HG02943 (cell line): ENCODE results near the gene KIN.
"Not testable (repeated sequence)": the region's sequence is repeated elsewhere in the genome, so short reads cannot be mapped to it uniquely, and the experiment has no call there.

Experiments
- ATAC-seq: cut with Tn5 transposase; IDR thresholded peaks from one replicate; pipeline ENCODE4 v1.9.1; 2021; ENCODE audit warnings: mild to moderate bottlenecking, low read depth, moderate library complexity; ENCODE audit not compliant: unreplicated experiment

KIN gene

DNA sequence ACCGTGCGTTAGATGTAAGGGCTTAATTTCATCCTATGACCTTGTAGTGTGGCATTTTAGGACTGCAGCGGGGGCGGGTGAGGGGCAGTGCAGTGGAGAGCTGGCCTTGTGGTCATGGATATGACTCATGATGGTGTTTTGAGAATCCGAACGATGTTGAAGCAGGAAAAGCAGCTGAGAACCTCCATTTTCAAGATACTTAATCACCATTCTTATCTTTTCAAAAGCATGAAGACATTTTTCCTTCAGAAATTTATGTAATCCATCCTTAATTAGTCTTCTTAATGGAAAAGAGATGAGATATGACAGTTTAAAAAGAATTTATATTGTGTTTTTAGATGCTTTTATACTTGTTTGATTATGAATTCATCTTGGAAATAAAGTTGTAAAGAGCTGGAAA is 9.8 kb upstream of the KIN start:
- ATAC-seq = no peak

DNA sequence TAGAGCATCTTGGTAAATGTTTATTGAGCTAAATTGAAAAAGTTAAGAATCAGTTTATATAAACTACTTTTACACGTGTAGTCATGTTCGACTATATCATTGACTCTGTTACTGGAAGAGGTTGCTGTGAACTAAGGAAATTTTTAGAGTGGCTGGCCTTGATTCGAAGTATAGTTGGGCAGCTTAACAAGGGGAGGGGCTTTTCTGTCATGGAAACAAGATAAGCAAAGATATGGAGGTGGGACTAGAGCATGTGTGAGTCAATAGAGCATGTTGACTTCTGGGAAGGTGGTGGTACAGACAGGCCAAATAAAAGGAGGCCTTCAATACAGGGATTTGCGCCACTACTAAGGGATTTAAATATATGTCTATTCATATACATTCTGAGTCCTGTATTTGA is 7.8 kb upstream of the KIN start:
- no peak for ATAC-seq

DNA sequence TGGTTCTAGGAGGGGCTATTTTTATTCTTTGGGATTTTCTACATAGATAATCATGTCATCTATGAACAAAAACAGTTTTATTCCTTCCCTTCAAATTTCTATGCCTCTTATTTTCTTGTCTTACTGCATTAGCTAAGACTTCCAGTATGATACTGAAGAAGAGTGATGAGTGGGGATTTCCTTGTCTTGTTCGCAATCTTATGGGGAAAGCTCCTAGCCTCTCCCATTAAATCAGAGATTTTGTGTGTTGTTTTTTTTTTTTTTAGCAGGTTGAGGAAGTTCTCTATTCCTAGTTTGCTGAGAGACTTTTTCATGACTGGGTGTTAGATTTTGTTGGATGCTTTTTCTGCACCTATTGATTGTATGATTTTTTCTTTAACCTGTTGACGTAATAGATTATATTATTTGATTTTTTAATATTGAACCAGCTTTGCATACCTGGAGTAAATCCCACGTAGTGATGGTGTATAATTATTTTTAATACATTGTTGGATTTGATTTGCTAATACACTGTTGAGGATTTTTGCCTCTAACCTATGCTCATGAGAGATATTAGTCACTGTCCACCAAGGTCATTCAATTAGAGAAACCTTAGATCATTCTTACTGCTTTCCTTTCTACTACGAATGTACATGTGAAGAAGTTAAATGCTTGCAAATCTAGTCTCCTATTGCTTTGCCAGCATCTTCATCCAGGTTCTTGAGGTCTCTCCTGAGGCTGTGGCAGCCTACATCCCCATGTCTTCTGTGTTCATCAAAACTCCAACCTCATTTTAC is 6.6 kb upstream of the KIN start:
- no peak for ATAC-seq

DNA sequence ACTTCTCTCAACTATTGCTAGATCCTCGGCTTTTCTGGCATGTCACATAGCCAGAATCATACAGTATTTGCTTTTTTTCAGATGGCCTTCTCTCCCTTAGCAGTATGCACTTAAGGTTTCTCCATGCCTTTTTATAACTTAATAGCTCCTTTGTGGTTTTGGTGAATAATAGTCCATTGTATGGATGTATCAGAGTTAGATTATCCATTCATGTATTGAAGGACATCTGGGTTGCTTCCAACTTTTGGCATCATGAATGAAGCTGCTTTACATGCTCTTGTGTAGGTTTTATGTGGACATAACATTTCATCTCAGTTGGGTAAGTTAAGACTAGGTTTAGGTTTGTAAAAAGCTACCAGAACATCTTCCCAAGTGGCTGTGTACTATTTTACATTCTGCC is 4.7 kb upstream of the KIN start:
- no peak for ATAC-seq

DNA sequence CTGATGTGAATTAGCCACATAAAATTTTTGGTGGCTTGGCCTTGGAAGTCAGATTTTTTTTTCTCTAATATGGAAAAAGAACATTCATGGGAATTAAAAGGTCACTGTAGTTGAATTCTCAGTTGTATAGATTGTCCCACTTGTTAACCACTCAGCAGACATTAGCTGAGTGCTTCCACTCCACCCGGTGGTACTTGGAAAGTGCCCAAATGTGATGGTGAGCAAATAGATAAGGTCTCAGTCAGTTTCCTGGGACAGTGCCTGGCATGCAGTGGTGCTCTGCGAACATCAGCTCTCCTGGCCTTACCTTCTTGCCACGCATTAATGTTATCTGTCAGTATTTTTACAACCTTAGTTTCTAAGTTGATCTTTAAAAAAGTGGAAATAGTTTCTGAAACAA is 1.6 kb upstream of the KIN start:
- no peak for ATAC-seq

DNA sequence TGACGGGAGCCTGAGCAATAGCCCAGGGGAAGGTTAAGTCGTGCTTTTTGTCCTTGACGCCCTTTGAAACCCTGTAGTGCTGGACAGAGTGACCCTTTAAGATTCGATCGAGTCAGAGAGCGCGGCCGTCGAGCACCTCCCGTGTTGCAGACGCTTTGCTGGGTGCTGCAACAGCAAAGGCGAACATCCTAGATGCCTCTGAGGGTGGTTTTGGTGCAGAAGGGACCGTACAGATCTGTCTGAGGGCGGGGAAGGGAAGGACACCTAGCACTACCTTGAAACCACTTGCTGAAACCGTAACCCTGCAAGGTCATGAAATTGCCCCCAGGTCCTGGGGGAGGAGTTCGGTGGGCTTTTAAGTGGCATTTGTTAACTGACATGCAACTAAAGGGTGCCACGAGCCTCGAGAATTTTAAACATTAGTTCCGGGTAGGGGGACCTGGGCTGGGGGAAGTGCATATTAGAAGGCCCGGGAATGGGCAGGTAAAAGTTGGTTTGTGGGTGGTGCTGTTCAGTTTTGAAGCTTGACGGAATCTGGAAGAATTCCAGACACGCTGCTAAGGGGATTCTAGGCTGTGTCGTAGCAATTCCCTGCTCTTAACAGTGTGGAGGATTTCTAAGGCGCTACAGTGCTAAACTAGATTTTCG is 970 bp upstream of the KIN start:
- ATAC-seq = peak; percentile 31

DNA sequence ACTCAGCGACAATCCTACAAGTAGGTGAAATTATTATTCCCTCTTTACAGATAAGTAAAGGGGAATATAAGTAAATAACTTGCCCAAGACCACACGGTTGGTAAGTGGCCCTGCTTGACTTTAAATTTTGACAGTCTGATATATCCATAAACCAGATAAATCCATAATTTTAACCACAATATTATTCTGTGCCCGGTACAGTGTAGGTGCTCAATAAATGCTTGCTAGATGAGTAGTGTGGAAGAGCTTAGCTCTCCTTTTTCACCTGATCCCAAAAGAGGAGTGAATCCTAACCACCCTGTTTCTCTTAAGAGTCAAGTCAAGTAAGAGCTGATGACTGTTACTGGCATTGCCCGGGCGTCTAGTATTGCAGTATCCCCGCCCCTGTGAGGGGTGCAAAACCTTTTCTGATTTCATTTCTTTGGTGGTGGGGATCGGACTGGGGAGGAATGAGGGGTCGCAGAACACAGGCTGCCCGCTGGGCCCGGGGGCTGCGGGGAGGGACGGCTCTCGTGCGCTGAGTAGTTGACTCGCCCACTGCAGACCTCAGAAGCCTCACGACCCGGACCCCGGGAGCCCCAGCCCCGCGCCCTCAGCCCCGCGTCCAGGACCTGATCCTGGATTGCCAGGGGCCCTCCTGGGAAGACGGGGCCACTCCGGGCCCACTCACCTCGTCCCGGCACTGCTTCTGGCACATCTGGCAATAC is 490 bp downstream of the KIN start:
- ATAC-seq = peak; percentile 15

DNA sequence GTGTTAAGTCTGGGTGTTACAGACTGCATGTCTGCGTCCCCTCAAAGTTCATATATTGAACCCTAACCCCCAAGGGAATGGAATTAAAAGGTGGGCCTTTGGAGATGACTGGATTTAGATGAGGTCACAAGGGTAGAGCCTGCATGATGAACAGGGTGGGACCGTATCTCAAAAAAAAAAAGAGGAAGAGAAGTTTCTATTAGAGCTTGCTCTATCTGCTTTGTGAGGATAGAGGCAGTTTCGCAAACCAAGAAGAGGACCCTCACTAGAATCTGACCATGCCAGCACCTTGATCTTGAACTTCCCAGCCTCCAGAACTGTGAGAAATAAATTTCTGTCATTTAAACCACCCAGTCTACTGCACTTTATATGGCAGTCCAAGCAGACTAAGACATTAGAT is 1.4 kb downstream of the KIN start:
- no peak for ATAC-seq

DNA sequence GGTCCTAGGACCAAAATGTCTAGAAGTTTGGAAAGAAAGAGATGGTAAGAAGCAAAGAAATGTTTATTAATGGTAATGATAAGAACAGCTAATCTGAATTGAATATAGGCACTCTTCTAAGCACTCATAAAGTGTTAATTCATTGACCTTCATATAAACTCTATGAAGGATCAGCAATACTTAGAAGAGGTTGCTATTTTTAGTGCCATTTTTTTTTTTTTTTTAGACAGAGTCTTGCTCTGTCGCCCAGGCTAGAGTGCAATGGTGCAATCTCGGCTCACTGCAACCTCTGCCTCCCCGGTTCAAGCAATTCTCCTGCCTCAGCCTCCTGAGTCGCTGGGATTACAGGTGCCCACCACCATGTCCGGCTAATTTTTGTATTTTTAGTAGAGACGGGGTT is 5.6 kb downstream of the KIN start:
- ATAC-seq = not testable (repeated sequence)

DNA sequence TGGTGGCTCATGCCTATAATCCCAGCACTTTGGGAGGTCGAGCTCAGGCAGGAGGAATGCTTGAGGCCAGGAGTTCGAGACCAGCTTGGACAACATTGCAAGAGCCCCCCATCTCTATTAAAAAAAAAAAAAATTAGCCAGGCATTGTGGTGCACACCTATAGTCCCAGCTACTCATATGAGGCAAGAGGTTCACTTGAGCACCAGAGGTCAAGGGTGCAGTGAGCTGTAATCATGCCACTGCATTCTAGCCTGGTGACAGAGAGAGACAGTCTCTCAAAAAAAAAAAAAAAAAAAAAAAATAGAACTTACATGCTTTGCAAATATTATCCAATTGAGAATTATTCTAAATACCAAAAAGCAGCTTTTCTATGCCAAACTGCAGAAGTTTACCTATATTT is 11.0 kb downstream of the KIN start:
- ATAC-seq = no peak

DNA sequence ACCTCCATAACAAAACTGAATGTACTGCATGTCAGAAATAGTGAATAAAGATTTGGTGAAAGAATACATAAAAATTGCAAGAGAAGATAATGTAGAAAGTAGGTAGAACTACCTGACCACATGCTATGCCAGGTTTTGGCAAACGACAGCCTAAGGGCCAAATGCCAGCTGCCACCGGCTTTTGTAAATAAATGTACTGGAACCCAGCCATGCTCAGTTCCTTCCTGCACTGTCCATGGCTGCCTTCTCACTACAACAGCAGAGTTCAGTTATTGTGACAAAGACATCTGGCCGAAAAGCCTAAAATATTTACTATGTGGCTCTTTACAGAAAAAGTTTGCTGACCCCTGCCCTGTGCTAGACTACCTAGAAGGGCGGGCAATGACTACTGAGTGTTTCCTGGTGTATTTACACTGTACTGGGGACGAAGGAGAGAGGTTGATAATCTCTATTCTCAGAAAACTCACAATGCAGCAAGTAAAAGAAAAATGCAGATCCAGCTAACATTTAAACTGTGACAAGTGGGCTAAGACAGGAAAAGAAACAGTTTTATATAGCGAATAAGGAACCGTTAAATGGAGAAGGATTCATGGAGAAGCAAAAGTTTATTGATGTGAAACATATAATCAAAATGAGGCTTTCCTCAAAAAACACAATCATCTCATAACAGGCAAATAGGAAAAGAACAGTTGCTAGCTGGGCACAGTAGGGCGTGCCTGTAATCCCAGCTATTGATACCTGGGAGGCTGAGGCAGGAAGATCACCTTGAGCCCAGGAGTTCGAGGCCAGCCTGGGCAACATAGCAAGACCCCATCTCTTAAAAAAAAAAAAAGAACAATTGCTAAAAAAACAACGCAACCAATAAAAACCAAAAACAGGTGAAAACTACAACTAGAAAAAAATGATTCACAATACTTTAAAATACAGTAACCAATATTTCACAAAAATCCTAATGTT is 13.7 kb downstream of the KIN start:
- ATAC-seq = no peak

DNA sequence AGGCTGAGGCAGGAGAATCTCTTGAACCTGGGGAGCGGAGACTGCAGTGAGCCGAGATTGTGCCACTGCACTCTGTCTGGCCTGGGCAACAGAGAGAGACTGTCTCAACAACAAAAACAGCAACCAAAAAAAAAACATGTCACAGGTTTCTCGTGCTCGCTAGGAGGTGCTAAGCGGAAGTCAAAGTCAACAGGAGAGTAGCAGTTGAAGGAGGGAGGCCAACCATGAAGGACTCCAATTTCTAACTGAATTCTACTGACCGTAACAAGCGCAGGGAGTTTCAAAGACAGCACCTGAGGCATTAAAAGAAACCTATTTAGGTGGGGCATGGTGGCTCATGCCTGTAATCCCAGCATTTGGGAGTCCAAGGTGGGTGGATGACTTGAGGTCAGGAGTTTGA is 19.4 kb downstream of the KIN start:
- no peak for ATAC-seq

DNA sequence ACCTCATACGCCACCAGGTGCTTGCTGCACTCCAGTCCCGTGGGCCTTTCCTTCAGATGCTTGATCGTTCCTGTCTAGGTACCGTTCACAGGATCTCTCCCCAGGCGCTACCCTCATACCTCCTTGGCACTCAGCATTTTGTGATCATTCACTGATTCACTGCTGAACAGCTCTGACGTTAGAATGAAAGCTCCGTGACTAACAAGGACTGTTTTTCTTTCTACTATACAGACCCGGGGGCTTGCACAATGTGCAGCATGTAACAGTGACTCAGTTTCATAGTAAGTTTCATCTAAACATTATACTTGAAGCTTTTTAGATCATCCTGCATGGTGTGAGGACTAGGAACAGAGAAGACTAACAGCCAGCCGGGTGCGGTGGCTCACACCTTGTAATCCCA is 20.6 kb downstream of the KIN start:
- ATAC-seq = no peak

DNA sequence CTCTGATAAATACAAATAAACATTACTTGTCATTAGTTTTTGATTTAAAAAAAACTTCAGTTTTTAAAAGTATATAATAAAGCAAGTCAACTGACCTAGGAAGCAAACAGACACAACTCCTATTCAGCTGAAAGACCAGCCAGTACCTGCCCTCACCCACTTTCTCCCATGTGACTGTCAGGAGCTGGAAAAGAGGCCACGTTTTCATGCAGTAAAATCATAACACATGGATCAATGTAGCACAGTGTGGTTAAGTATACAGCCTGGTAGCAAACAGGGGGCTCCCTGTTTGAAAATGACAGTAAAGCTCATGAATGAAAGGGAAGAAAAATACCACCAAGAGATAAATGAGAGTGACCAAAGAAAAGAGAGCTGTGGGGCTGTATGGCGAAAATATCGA is 21.6 kb downstream of the KIN start:
- ATAC-seq = no peak

DNA sequence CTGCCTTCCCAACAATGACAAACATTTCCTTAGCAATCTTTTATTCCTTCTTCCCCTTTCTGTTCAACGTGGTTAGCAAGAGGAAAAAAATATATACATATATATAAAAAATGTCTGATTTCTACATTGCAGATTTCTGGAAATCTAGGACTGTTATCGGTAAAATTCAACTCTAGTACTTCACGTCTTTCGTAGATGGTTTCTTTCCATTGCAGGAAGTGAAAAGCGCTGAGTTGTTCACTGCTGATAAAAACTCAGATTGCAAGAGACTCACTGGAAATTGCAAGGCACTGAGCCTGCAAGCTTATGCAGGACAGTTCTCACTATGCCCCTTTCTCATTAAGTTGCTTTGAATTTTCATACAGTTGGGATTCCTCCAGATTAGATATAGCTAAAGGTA is 23.9 kb downstream of the KIN start:
- ATAC-seq = no peak

DNA sequence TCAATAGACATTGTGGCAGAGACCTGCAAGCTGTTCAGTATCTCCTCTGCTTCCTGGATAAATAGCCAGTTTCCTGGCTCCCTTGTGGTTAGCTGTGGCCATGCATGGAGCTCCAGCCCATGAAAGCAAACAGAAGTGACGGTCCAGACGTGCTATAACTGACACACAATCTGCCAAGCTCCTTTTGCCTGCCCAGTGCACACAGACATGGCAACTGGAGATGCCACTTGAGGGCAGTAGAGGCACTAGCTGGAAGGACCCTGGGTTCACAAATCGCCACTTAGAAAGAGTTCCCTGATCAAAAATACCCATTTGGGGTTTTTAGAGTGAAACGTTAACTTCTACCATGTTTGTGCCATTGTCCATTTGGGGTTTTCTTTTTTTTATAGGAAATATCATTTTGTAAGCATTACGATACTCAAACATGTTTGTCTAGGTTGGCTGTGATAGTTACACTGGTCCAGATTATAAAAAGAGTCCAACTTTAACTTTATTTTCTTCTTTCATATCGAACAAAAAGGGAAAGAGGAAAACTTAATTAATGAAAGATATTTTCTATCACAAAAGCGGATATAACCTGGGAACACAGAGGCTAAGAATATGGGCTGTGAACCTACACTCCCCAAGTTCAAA is 31.3 kb downstream of the KIN start:
- ATAC-seq = no peak

DNA sequence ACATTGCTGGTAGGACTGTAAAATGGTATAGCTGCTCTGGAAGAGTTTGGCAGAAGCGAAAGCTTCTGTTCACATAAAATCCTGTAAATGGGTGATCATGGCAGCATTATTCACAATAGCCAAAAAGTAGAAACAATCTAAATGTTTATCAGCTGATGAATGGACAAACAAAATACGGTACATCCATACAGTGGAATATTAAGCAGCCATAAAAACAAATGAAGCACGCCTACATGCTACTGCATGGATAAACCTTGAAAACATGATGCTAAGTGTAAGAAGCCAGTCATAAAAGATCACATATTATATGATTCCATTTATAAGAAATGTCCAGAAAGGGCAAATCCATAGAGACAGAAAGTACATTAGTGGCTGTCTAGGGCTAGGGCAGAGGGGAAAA is 32.7 kb downstream of the KIN start:
- no peak for ATAC-seq

DNA sequence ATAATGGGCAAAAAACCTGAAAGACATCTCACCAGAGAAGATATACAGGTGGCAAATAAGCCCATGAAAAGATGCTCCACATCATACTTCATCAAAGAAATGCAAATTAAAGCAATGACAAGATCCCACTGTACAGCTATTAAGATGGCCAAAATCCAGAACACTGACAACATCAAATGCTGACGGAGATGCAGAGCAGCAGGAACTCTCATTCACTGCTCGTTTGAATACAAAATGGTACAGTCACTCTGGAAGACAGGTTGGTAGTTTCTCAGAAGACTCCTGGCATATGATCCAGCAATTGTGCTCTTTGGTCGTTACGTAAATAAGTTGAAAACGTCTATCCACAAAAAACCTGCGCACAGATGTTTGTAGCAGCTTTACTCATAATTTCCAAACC is 35.5 kb downstream of the KIN start:
- no peak for ATAC-seq

DNA sequence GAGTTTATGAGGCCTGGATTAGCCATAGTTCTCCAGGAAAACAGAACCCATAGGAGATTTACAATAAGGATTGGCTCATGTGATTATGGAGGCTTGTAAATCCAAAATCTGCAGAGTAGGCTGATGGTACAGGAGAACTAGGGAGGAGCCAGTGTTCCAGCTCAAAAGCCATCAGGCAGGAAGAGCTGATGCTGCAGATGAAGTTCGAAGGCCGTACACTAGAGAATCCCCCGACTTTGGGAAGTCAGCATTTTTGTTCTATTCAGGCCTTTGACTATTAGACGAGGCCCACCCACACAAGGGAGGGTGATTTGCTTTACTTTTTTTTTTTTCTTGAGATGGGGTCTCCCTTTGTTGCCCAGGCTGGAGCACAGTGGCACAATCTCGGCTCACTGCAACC is 37.6 kb downstream of the KIN start:
- ATAC-seq = no peak

DNA sequence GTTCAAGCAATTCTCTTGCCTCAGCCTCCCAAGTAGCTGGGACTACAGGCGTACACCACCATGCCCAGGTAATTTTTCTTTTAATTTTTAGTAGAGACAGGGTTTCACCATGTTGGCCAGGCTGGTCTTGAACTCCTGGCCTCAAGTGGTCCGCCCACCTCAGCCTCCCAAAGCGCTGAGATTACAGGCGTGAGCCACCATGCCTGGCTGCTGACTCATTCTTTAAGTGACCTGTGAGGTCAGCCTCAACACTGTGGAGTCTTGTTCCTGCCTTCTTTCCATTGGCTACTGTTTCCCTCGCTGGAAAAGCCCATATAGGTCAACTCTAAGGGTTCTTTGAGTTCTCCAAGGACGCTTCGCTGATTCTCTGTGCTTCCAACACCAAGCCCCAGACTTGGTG is 39.2 kb downstream of the KIN start:
- not testable (repeated sequence) for ATAC-seq
